ENCODE data around the gene SRD5A3.

- peak; percentile 55 for TF ChIP-seq CREB1 (IDR thresholded peaks at IDR 0.05; ENCODE audit: low read depth)
- TF ChIP-seq TCF12 (IDR thresholded peaks at IDR 0.05; ENCODE audit: low read depth): no peak
- peak; percentile 89 for TF ChIP-seq TAF1 (IDR thresholded peaks at IDR 0.05; ENCODE audit: low read depth)
- no peak for TF ChIP-seq EP300 (IDR thresholded peaks at IDR 0.05; ENCODE audit: borderline replicate concordance)
- no peak for TF ChIP-seq FOXM1 (IDR thresholded peaks at IDR 0.05; ENCODE audit: borderline replicate concordance, low read depth)
- TF ChIP-seq RAD21 (IDR thresholded peaks at IDR 0.05; ENCODE audit: low read depth): no peak
- TF ChIP-seq YY1 (IDR thresholded peaks at IDR 0.05; ENCODE audit: low read depth): no peak
- TF ChIP-seq MAX (IDR thresholded peaks at IDR 0.05): peak; percentile 80
- TF ChIP-seq USF1 (IDR thresholded peaks at IDR 0.05): no peak
- no peak for TF ChIP-seq CEBPB (IDR thresholded peaks at IDR 0.05)
- TF ChIP-seq REST (IDR thresholded peaks at IDR 0.05; ENCODE audit: low read depth): no peak
- TF ChIP-seq NFIC (IDR thresholded peaks at IDR 0.05): no peak
These were observed 49.7 kb downstream of the SRD5A3 start, which contains the start of gene TMEM165 for GRCh38 chr4:55395529-55396307.
